GM19328 (cell line): ENCODE results near the gene EPB41L5.
"Not testable (repeated sequence)": the region's sequence is repeated elsewhere in the genome, so short reads cannot be mapped to it uniquely, and the experiment has no call there.

ENCODE experiments used
- ATAC-seq: cut with Tn5 transposase; IDR thresholded peaks from one replicate; pipeline ENCODE4 v1.9.1; 2021; ENCODE audit warnings: mild to moderate bottlenecking, moderate library complexity; ENCODE audit not compliant: unreplicated experiment

Gene EPB41L5

DNA sequence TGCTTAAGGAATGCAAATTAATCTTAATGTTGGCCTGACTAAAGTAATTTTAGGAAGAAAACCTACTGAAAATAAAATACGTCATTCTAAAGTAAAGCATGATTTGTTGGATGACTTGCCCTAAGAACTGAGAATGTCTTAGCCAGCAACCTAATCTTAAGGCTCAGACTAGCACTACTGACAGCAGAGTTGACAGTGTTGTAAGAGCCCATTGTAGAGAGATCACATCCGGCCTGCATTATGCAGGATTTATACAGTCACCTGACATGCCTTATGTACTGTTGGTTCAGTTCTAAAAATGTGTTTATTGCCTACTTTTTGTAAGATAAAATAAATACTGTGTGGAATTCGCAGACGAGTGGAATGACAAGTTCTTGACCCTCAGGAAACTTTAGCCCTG, 128.0 kb downstream of the EPB41L5 start:
- ATAC-seq = no peak

GRCh38 chr2:120141300-120142069, 128.6 kb downstream of the EPB41L5 start:
- ATAC-seq = no peak

- no peak for ATAC-seq
These were observed 129.8 kb downstream of the EPB41L5 start for GRCh38 chr2:120142528-120143219.

GRCh38 chr2:120148229-120148628, 135.4 kb downstream of the EPB41L5 start:
- no peak for ATAC-seq

- no peak for ATAC-seq
These were observed 135.8 kb downstream of the EPB41L5 start for GRCh38 chr2:120148669-120149068.

DNA sequence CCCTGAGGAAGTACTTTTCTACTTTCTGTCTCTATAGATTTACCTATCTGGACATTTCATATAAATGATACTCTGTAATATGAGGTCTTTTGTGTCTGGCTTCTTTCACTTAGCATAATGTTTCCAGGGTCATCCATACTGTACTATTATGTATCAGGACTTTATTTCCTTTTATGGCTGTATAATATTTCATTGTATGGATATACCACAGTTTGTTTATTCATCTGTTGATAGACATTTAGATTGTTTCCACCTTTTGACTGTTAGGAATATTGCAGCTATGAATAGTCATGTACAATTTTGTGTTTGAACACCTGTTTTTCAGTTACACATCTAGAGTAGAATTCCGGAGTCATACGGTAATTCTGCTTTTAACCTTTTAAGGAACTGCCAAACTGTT, 136.5 kb downstream of the EPB41L5 start:
- no peak for ATAC-seq

- ATAC-seq = no peak
These were observed 137.2 kb downstream of the EPB41L5 start for GRCh38 chr2:120150040-120150482.

GRCh38 chr2:120155308-120155707, 142.4 kb downstream of the EPB41L5 start:
- no peak for ATAC-seq

DNA sequence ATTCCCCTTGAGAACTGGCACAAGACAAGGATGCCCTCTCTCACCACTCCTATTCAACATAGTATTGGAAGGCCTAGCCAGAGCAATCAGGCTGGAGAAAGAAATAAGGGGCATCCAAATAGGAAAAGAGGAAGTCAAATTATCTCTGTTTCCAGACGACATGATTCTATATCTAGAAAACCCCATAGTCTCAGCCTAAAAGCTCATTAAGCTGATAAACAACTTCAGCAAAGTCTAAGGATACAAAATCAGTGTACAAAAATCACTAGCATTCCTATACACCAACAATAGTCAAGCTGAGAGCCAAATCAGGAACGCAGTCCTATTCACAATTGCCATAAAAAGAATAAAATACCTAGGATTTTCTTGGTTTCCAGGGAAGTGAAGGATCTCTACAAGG, 145.8 kb downstream of the EPB41L5 start:
- ATAC-seq = not testable (repeated sequence)

DNA sequence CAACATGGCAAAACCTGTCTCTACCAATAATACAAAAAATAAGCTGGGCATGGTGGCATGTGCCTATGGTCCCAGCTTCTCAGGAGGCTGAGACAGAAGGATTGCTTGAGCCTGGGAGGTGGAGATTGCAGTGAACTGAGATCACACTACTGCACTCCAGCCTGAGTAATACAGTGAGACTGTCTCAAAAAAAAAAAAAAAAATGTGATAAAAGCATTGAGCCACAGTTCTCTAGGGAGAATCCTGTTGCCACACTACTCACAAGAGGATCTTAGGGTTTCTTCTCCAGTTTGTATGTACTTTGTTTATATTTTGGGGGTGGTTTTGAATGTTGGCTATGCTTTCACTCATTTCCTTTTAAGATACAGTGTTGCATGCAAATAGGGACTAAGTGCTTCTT, 148.3 kb downstream of the EPB41L5 start:
- no peak for ATAC-seq

- ATAC-seq = no peak
These were observed 149.8 kb downstream of the EPB41L5 start for GRCh38 chr2:120162716-120163115.

- ATAC-seq = no peak
These were observed 154.4 kb downstream of the EPB41L5 start for GRCh38 chr2:120167272-120167671.

- no peak for ATAC-seq
These were observed 156.1 kb downstream of the EPB41L5 start for GRCh38 chr2:120169020-120169419.

DNA sequence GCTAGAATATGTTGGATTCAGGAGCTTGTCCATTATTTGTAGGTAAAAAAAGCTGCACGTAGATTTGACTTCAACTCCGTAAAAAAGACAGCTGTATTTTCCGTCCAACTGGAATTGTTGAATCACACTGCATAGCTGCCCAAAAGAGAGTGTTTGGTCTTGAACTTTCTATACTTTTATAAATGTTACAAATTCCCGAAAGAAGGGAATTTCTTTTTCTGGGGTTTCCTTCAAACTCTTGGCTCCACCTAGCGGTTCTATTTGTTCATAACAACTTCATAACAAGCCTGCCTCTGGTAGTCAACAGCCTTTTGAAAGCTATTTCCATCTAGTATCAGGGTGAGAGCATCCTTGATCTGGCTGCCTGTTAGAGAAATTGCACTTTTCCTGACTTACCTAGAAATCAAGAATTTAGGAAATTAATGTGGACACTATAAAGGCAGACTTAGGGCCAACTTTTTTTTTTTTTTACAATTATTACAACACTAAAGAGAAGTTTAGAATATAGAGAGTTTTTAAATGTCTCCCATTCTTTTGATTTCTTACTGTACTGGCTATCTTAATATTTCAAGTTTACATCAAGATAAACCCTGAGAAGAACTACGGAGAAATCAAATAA, 162.2 kb downstream of the EPB41L5 start:
- no peak for ATAC-seq

DNA sequence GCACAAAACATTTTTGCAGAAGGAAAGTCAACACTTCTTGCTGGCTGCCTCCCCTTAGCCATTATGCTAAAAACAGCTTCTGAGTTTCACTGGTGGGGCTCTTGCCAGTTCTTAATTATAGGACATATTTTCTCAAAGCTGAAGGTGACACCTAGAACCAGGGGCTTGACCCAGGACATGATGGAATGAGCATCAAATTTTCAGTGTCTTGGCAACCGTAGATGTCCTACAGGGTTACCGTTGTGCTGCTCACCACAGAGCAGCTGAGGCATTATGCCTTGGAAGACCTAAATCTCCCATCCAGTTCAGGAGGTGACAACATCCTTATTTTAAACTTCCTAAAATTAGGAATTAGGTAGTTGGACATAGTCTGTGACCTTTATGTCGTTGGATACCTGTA, 163.6 kb downstream of the EPB41L5 start:
- ATAC-seq = no peak

DNA sequence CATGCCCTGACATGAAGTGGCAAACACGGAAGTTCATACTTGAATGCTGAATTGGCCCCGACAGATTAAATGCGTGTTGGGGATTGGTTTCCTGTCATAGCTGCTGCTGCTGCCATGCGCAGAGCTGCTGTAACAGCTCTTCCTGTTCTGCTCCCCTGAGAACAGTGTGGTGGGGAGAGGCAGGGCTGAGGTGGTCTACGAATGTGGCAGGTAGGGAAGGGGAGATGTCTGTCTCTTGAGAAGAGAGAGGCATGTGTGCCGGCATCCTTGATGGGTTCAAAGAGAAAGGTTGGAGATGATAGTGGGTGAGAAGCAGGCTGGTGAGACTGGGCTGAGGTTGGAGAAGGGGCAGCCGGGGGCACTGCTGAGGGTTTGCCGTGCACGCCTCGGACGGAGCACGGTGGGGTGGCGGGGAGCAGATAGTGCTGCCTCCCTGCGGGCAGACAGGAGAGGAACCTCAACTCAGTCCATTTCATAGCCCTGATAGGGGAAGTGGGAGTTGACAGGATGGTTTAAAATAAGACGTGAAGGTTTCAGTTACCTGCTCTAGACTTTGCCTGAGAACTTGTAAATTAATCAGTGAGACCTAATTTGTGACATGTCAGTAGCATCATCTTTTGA, 164.2 kb downstream of the EPB41L5 start:
- peak; percentile 95 for ATAC-seq

DNA sequence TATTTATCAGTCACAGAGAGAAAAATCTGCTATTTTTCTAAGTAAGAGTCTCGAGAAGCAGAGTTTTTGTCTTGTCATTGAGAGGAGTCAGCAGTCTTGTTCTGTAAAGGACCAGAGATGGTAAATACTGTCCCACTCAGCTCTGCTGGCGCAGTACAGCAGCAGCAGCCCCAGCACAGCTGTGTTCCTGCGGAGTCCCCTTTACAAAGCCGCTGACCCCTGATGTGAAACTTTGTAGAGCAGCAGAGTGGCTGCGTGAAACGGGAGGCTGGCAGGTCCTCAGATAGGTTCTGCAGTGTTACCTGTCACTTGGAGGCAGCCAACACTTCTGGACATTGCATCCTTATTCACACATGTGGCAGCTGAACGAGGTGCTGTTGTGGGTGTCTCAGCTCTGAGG, 165.1 kb downstream of the EPB41L5 start:
- no peak for ATAC-seq

DNA sequence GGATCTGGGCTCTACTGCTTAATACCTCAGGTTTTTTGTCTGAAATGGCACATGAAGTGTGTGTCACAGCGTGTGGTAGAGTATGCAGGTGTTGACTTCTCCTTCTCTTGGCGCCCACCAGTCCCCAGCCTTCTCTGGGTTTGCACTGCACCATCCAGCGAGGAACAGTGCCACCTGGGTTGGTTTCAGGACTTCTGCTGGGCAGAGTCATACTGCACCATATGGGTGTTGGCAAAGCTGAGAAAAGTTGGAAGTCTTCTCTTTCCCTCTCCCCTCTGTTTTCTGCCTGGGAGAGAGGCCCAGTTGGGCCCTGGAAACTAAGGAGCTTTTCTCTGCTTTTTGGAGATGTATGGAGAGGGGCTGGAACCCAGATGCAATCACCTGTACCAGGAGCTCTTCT, 166.5 kb downstream of the EPB41L5 start:
- no peak for ATAC-seq

DNA sequence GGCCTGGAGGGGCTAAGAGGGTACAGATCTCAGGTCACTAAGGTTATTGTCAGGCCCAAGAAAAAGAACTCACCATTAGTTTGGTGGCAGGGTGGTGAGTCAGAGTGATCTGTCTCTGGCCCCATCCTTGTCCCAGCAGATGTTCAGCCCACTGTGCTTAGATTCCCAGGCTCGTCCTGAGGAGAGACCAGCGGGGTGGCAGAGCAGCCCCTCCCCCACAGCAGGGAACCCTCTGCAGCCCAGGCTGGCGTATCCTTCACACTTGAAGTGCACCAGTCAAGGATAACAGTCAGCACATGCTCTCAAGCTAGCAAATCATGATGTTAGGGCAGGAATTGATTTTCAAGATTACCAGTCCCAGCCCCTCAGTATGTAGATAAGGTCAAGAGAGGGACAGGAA, 167.2 kb downstream of the EPB41L5 start:
- ATAC-seq = no peak

- ATAC-seq = no peak
These were observed 169.2 kb downstream of the EPB41L5 start for GRCh38 chr2:120182019-120182560.

DNA sequence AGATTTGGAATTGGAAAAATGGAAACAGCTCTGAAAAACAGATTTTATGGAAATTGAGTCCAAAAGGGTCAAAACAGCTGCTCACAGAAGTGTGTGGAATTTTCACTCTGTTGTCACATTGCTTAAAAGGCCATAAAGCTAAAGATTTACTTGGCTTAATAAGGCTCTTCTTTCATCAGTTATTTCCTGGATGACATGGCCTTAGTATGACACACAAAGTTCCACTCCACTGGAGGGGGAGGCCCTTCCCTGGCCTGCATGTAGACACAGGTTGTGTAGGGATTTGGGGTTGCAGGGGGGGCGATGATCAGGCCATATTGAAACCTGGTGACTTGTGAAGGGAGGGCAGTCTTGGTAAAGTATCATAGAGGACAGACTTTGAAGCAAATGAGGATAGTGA, 176.3 kb downstream of the EPB41L5 start:
- no peak for ATAC-seq
